ENCODE data around the gene SETD6.

DNA sequence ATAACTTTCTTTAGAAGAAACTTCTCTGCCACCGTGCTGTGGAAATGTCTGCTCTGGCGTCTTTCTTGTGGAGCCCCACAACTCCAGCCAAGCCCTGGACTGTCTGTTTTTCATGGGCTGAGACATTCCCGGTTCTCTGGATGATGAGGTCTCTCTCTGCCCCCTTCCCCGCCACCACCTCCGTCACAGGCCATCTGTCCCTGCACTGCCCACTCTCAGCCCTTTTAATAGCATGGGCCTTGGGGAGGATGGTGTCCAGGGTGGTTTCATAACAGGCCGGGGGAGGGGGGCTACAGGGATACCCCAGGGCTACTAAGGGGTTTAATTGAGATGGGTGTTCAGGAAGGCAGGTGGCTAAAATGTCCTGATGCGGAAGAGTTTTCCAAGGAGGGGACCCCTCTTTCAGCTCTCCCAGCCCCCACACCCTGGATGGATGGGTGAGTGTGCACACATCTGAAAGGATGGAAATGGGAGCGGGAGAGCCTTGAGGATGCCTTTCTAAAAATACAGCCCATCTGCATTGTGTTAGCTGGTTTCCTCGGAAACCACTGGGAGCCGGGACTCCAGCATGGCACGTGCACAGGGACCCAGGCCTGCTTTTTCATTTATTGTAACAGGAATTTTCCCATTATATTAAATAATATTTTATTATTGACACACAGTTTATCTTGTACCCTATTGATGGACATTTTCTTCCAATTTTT, 30.0 kb upstream of the SETD6 start:
- TF ChIP-seq, protein P1, sequence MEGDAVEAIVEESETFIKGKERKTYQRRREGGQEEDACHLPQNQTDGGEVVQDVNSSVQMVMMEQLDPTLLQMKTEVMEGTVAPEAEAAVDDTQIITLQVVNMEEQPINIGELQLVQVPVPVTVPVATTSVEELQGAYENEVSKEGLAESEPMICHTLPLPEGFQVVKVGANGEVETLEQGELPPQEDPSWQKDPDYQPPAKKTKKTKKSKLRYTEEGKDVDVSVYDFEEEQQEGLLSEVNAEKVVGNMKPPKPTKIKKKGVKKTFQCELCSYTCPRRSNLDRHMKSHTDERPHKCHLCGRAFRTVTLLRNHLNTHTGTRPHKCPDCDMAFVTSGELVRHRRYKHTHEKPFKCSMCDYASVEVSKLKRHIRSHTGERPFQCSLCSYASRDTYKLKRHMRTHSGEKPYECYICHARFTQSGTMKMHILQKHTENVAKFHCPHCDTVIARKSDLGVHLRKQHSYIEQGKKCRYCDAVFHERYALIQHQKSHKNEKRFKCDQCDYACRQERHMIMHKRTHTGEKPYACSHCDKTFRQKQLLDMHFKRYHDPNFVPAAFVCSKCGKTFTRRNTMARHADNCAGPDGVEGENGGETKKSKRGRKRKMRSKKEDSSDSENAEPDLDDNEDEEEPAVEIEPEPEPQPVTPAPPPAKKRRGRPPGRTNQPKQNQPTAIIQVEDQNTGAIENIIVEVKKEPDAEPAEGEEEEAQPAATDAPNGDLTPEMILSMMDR (IDR thresholded peaks at IDR 0.05) = no peak
- TF ChIP-seq POLR2A (IDR thresholded peaks at IDR 0.05) = no peak
